HG03457 (cell line): ENCODE measurements around the gene DPP6.
A peak's percentile ranks its signal among the peaks of the same experiment; 100 is the strongest.
"Not testable (repeated sequence)": the region's sequence is repeated elsewhere in the genome, so short reads cannot be mapped to it uniquely, and the experiment has no call there.

Experiments used
- ATAC-seq: cut with Tn5 transposase; IDR thresholded peaks from one replicate; pipeline ENCODE4 v1.9.1; 2021; ENCODE audit warnings: moderate number of reproducible peaks; ENCODE audit not compliant: unreplicated experiment

Gene DPP6

DNA sequence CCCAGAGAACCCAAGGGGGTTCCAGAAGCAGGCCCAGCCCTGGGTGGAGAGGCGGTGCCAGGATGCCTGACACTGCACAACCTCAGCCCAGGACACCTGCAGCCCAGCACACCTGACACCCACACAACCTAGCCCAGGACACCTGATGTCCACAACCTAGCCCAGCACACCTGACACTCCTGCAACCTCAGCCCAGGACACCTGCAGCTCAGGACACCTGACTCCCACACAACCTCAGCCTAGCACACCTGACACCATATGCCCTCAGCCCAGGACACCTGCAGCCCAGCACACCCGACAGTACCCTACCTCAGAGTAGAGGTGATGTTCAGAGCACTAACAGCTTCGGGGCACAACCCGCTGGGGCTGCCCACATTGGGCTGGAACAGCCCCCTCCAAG is 863.4 kb downstream of the DPP6 start:
- no peak for ATAC-seq

DNA sequence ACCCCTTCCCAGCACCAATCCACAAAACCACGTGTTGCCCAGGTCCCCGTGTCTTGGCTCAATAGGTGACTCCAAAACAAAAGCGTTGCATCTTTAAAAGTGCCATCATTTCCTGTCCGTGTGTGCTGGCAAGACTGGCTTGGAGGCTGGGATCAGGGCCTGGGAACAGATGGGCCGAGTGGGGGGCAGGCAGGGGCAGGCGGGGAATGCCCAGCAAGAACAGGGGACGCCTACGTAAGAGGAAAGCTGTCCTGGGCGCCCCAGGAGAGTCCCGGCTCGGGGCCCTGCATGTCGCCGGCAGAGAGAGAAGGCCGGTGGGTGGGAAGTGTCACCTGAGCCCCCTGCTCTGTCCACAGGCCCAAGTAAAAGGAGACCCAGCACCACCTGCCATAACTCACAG is 864.2 kb downstream of the DPP6 start:
- no peak for ATAC-seq

DNA sequence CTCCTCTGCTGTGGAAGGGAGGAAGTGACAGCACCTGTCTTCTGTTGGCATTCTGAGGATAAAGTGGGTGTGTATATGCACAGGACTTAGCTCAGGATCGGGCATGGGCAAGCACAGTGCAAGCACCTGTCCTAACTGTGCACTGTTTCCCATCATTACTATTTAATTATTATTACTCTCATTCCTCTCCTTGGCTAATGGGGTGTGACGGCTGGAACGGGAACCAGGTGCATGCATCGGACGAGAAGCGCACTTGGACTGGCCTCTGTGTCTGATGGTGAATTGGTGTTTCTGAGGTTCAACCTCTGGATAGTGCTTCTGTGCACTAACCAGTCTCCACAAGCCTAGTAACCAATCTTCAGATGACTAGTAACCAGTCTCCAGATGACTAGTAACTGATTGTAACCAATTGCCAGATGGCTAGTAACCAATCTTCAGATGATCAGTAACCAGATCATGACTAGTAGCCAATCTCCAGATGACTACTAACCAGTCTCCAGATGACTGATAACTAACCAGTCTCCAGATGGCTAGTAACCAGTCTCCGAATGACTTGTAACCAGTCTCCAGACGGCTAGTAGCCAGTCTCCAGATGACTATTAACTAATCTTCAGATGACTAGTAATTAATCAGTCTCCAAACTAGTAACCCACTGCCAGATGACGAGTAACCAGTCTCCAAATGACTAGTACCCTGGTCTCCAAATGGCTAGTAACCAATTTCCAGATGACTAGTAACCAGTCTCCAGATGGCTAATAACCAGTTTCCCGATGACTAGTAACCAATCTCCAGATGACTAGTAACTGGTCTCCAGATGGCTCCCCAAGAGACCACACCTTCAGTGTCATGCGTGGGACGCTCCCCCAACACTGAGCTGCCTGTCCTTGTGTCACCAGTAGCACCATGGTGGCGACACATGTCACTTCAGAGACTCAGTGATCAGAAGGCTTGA is 864.9 kb downstream of the DPP6 start:
- ATAC-seq, result no peak

DNA sequence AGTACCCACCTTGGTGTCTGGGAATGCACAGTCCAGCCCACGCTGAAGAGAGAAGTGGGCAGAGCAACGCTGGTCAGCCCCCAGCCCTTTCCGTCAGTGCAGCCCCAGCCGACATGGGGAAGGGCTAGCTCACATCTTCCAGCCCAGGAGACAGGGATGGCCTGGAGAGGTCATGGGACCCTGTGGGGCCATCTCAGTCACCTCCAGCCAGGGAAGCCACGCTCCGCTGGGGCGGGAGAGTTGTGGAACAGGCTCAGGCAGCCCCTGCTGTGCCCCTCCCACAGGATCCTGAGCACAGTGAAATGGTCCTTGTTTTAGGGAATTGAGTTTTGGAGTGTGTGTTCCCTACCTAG is 865.6 kb downstream of the DPP6 start:
- ATAC-seq, result no peak

DNA sequence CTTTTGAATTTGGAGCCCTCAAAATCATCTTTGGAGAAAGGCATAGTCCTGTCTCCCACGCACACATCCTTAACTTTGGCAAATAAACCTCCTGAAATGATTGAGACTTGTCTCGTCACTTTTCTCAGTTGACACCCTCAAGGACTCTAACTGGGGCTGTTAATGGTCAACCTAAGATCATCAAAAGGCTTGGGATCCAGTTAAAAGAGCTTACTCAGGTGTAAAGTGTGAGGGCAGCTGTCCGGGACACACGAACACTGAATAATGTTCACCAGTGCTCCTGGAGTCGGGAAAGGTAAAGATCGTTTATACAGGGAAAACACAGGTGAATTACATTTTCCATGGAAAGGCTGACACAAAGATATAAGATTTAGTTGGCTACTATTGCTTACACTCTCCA is 866.1 kb downstream of the DPP6 start:
- no peak for ATAC-seq

DNA sequence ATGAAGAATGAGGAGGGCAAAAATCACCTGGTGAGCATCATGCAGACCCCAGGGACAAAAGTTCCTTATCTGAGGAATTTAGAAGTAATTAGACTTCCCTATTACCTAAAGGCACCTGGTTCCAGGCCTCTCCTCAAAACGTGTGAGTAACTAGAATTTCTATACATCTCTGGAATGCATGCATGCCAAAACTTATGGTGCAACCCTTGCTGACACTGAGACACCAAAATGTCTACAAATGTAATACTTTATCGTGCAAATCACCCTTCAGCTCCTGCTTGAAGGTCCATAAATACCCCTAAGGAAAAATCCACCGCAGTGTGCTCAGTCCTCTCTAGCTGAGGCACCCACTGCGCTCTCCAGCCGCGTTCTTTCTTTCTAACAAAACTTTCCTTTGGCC is 866.5 kb downstream of the DPP6 start:
- no peak for ATAC-seq

DNA sequence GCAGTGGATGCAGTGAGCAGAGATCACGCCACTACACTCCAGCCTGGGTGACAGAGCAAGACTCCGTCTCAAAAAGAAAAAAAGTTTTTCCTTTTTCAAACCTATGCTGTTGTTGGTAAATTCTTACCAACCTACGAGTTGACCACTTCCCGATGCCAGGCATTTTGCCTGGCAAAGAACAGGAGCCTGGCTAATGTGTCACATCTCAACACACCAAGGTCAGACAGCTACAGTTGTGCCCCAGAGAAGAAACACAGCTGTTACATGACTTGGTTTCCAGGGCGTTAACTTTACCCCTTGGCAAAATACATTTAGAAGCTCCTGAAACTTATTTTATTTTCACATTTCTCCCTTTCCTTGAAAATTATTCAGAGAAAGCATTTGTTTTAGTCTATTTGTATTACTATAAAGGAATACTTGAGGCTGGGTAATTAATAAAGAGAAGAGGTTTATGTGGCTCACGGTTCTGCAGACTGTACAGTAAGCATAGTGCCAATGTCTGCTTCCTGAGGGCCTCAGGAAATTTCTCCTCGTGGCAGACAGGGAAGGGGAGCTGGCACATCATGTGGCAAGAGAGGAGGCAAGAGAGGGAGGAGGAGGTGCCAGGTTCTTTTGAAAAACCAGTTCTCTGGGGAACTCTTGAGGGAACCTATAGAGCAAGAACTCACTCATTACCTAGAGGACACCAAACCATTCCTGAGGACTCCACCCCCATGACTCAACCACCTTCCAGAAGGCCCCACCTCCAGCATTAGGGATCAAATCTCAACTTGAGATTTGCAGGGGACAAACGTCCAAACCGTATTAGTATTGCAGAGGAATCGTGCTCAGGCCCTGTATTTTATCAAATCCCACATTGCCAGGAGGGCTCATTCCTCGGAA is 867.4 kb downstream of the DPP6 start:
- no peak for ATAC-seq

DNA sequence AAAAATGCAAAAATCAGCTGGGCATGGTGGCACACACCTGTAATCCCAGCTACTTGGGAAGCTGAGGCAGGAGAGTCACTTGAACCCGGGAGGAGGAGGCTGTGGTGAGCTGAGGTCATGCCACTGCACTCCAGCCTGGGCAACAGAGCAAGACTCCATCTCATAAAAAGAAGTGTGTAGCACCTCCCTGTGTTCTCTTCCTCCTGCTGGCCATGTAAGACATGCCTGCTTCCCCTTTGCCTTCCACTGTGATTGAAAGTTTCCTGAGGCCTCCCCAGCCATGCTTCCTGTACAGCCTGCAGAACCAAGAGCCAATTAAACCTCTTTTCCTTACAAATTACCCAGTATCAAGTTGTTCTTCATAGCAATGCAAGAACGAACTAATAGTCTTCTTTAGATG is 870.3 kb downstream of the DPP6 start:
- ATAC-seq, result not testable (repeated sequence)

DNA sequence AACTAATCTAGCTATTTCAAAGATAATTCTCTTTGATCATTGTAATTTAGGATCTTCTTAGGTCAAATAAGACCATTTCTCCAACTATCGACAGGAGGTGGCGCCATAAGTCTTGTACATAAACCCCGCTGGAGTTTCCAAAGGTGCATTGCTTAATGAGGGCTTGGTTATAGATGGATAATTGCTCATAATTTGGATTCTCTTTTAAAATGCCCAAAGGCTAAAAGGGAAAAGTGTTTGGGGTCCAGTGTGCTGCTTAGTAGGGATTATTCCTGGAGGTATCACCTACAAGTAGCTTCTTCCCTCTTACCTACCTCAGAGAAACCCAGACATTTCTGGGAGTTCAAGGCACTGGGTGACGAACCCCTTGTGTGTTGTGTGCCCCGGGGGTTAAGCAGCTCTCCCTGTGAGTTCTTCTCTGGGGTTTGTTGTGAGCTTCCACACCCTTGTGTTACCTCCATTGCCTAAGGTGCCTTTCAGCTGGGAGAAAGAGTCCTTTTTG is 875.5 kb downstream of the DPP6 start:
- ATAC-seq, result peak; percentile 39

DNA sequence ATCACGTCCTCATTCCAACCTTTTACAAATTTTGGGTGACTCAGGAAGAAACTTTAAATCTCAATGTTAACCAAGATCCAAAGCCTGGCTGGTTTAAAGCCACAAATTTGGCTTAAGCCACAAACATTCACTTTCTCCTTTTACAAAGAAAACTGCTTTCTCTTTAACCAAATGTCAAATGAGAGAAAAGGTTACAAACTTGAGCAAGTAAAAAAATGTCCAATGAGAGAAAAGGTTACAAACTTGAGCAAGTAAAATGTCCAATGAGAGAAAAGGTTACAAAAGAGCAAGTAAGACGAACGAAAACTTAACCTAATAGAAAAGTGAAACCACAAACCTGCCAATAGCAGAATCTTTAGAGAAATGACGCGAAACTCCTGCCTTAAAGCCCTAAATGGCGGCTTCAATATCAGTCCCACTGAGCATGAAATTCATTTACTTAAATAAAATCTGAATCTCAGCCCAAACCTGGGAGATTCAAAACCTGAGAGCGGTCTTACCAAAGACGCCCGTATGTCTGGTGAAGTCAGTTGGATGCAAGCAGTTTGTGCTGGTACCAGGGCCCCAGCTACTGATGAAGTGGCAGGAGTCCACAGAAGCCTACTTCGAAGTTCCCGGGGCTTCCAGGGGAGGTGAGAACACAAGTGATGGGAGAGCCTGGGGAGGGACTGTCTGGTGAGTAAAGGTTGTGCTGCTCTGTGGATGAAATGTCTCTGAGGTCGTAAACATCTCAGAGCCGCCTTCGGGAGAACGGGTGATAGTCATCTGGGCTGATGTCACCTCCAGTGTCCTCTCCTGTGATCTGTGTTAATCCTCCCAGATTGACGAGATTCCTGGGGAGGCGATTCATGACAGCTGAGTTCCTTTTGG is 876.2 kb downstream of the DPP6 start:
- ATAC-seq, result peak; percentile 75

DNA sequence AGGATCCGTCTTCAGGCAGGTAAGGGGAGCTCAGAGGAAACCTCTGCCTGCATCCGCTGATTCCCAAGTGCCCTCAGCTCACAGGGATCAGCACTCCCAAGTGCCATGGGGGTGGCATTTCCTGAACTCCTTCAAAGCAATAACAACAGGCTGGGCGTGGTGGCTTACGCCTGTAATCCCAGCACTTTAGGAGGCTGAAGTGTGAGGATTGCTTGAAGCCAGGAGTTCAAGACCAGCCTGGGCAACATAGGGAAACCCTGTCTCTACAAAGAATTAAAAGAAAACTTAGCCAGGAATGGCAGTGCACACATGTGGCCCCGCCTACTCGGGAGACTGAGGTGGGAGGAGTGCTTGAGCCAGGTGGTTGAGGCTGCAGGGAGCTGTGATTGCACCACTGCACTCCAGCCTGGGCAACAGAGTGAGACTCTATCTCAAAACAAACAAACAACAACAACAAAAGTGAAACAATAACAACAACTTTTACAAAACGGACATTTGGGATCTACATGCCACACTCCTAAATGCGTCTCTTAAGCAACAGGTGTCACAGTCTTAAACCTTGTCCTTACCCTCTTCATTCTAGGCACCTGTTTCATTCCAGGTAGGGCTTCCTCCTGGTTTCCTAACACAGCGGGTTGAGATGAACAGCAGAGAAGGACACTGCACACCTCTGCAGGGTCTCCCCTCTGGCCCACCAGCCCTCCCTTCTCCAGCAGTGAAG is 877.0 kb downstream of the DPP6 start:
- peak; percentile 18 for ATAC-seq

DNA sequence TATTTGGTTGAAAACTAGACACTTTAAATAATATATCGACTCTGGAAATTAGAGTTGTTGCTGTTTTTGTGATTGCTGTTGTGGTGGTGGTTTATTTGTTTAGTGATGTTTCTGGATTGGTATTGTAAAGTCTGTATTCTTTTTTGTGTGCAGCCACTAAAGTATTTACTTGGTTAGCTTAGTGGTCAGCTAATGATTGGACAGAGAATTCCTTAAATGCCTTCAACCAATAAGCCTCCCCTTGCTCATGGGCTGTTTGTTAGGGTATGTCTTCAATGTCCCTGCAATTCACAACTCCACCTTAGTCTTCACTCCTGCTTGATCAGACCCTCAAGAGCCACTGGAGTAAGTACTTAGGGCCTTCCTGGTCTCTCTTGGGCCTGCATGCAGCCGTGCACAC is 879.7 kb downstream of the DPP6 start:
- ATAC-seq, result no peak

DNA sequence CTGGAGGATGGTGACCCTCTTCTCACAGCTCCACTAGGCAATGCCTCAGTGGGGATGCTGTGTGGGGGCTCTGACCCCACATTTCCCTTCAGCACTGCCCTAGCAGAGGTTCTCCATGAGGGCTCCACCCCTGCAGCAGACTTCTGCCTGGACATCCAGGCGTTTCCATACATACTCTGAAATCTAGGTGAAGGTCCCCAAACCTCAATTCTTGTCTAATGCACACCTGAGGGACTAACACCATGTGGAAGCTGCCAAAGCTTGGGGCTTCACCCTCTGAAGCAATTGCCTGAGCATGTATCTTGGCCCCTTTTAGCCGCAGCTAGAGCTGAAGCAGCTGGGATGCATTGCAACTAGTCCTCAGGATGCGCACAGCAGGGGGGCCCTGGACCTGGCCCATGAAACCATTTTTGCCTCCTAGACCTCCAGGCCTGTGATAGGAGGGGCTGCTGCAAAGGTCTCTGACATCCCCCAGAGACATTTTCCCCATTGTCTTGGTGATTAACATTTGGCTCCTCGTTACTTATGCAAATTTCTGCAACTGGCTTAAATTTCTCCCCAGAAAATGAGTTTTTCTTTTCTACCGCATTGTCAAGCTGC is 882.3 kb downstream of the DPP6 start:
- not testable (repeated sequence) for ATAC-seq

DNA sequence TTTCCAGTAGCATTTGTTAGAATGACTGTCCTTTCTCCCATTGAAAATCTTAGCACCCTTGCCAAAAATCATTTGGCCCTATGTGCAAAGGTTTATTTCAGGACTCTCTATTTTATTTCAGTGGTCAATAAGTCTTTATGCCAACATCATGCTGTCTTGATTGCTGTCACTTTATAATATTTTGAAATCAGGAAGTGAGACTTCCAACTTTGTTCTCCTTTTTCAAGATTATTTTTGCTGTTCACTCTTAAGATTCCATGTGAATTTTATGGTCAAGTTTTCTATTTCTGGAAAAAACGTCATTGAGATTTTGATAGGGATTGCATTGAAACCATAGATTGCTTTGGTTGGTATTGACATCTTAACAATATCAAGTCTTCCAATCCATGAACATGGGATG is 885.6 kb downstream of the DPP6 start:
- ATAC-seq, result no peak

DNA sequence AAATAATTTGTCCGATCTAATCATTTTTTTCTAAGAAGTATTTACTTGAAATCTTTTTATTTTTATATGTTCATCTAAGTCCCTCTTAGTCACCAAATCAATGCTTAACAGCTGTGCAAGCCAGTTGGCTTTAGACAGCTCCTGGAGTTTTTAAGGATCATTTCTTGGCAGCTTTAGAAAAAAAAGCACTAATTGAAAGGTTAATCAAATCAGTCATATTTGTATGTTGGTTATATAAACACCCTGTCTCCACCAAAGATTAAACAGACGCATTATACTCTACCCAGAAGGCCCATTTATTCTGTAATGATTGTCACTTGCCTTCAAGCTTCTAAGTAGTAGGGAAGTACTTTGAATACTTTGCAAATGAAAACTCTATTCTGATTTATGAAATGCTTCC is 890.5 kb downstream of the DPP6 start:
- no peak for ATAC-seq
